Bone marrow (tissue), 2 donors: Measurements from ENCODE around the gene NINJ1.
A peak's percentile ranks its signal among the peaks of the same experiment; 100 is the strongest.
"Not testable (repeated sequence)": the region's sequence is repeated elsewhere in the genome, so short reads cannot be mapped to it uniquely, and the experiment has no call there.

Source experiments
- DNase-seq, 2 donors: peaks; one replicate each; lab custom pipeline; 2025; lab: John Stamatoyannopoulos, UW

NINJ1 gene

GRCh38 chr9:93118863-93119702, 15.0 kb downstream of the NINJ1 start:
- DNase-seq: no peak

- no peak for DNase-seq
Measured at GRCh38 chr9:93117924-93118862, 15.9 kb downstream of the NINJ1 start.

- DNase-seq: not testable (repeated sequence)
Measured at GRCh38 chr9:93117521-93117920, 16.5 kb downstream of the NINJ1 start.

GRCh38 chr9:93116072-93116961, 17.7 kb downstream of the NINJ1 start:
- peak; percentile 50 to 60 for DNase-seq

- peak in 1 of 2 donors; percentile 50 for DNase-seq
Measured at GRCh38 chr9:93115486-93116071, 18.5 kb downstream of the NINJ1 start.

GRCh38 chr9:93114984-93115335, 19.1 kb downstream of the NINJ1 start:
- no peak for DNase-seq

GRCh38 chr9:93114169-93114983, 19.7 kb downstream of the NINJ1 start:
- DNase-seq: no peak

- no peak for DNase-seq
Measured at GRCh38 chr9:93112864-93113389, 21.1 kb downstream of the NINJ1 start.

GRCh38 chr9:93112116-93112863, 21.8 kb downstream of the NINJ1 start:
- DNase-seq: no peak

- peak in 1 of 2 donors; percentile 60 for DNase-seq
Measured at GRCh38 chr9:93111371-93112115, 22.5 kb downstream of the NINJ1 start.

- DNase-seq: no peak
Measured at GRCh38 chr9:93111001-93111370, 23.1 kb downstream of the NINJ1 start.

GRCh38 chr9:93110311-93110855, 23.7 kb downstream of the NINJ1 start:
- no peak for DNase-seq

- no peak for DNase-seq
Measured at GRCh38 chr9:93108291-93109041, 25.6 kb downstream of the NINJ1 start.

- no peak for DNase-seq
Measured at GRCh38 chr9:93107825-93108161, 26.3 kb downstream of the NINJ1 start.

- DNase-seq: no peak
Measured at GRCh38 chr9:93107151-93107824, 26.8 kb downstream of the NINJ1 start.

GRCh38 chr9:93105620-93106019, 28.4 kb downstream of the NINJ1 start:
- no peak for DNase-seq

GRCh38 chr9:93101086-93101485, 33.0 kb downstream of the NINJ1 start:
- not testable (repeated sequence) for DNase-seq

GRCh38 chr9:93100276-93100636, 33.8 kb downstream of the NINJ1 start:
- no peak for DNase-seq
